Measurements from ENCODE around the gene GDPD2.
"Not testable (repeated sequence)": the region's sequence is repeated elsewhere in the genome, so short reads cannot be mapped to it uniquely, and the experiment has no call there.

Gene GDPD2, protein sequence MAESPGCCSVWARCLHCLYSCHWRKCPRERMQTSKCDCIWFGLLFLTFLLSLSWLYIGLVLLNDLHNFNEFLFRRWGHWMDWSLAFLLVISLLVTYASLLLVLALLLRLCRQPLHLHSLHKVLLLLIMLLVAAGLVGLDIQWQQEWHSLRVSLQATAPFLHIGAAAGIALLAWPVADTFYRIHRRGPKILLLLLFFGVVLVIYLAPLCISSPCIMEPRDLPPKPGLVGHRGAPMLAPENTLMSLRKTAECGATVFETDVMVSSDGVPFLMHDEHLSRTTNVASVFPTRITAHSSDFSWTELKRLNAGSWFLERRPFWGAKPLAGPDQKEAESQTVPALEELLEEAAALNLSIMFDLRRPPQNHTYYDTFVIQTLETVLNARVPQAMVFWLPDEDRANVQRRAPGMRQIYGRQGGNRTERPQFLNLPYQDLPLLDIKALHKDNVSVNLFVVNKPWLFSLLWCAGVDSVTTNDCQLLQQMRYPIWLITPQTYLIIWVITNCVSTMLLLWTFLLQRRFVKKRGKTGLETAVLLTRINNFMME
- long read RNA-seq, donor 1: 0 reads
- long read RNA-seq, donor 2: 0 reads
- long read RNA-seq, donor 3: 0 reads
- long read RNA-seq, donor 4: 0 reads
- long read RNA-seq, donor 5: 0 reads
- long read RNA-seq, donor 6: 0 reads
- long read RNA-seq, donor 7: 0 reads
- long read RNA-seq, donor 8: 0 reads

DNA sequence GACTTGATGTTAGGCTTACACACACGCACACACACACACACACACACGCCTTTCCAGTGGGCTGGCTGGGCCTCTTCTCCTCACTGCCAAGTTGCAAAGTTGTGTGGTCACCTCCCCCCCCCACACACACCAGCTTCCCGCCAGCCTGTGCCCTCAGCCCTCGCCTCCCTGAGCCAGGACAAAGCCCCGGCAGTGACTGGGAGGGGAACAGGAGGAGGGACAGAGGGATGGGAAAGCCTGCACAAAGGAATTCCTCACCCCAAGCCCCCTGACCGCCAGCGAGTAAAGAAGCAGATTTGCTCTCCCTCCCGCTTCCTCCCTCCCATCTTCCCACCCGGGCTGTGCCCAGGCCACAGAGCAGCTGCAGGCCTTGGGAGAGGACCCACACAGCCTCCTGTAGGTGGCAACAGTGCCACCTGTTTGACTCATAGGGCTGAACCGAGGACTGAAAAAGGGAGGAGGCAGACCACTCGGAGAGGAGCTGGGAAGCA, at the start of gene GDPD2:
GDPD2 (plus strand) TSS at position 464 of the 491 bp plus-strand sequence. CDS start 1,671 bp downstream, outside the sequence.
- DNase-seq: peak; percentile 51

- DNase-seq: no peak
These were observed 36.9 kb upstream of the GDPD2 start for GRCh38 chrX:70386235-70386634.

GRCh38 chrX:70398899-70399298, 24.2 kb upstream of the GDPD2 start:
- no peak for DNase-seq

DNA sequence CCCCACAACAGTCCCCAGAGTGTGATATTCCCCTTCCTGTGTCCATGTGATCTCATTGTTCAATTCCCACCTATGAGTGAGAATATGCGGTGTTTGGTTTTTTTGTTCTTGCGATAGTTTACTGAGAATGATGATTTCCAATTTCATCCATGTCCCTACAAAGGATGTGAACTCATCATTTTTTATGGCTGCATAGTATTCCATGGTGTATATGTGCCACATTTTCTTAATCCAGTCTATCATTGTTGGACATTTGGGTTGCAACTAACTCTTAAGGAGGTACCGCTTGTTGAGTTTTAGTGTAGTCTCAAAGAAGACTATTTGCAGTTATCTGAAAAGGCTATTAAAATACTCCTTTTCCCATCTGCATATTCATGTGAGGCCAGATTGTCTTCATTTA, 22.9 kb upstream of the GDPD2 start:
- DNase-seq: not testable (repeated sequence)

GRCh38 chrX:70402721-70403120, 20.4 kb upstream of the GDPD2 start:
- no peak for DNase-seq

- no peak for DNase-seq
These were observed 18.1 kb upstream of the GDPD2 start for GRCh38 chrX:70405003-70405402.

DNA sequence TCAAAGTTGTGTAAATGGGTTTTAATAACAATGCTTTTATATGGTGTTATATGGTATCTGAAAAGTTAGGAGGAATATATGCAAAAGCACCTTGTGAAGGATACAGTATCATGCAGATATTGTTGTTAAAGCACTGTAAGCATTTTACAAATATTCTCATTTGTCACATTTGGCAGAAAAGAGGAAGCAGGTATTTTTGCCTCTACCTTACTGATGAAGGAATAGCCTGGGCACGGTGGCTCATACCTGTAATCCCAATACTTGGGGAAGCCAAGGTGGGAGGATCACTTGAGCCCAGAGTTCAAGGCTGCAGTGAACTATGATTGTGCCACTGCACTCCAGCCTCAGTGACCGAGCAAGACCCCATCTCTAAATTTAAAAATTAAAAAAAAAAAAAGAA, 12.2 kb upstream of the GDPD2 start:
- no peak for DNase-seq

GRCh38 chrX:70411475-70411874, 11.6 kb upstream of the GDPD2 start:
- DNase-seq: no peak

DNA sequence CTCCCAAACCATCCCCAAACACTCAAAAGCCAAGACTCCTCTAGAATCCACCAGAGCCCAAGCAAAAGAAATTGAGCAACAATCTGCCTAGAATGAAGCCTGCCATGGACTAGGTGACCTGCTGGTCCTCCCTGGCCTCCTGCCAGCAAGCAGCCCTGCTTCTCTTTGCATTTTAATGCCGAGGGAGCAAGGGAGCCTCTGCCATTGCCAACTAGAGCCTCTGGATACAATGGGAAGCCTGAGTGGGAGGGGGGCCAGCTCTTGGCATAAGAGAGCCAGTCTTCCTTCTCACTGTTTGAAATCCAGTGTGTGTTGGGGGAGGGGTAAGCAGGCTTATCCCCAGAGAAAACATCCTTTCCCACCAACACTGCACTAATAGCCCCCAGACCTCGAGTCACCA, 1.5 kb upstream of the GDPD2 start:
- no peak for DNase-seq

- no peak for DNase-seq
These were observed 992 bp downstream of the GDPD2 start for GRCh38 chrX:70423936-70424675.

- DNase-seq: no peak
These were observed 1.7 kb downstream of the GDPD2 start for GRCh38 chrX:70424801-70425200.

- no peak for DNase-seq
These were observed 3.5 kb downstream of the GDPD2 start for GRCh38 chrX:70426286-70427278.

- DNase-seq: no peak
These were observed 4.3 kb downstream of the GDPD2 start for GRCh38 chrX:70427365-70427764.

- no peak for DNase-seq
These were observed 6.6 kb downstream of the GDPD2 start for GRCh38 chrX:70429759-70430158.

GRCh38 chrX:70432936-70433847, 10.1 kb downstream of the GDPD2 start:
- no peak for DNase-seq

GRCh38 chrX:70433848-70434351, 10.8 kb downstream of the GDPD2 start:
- DNase-seq: no peak

GRCh38 chrX:70434352-70434866, 11.3 kb downstream of the GDPD2 start:
- DNase-seq: peak; percentile 75

DNA sequence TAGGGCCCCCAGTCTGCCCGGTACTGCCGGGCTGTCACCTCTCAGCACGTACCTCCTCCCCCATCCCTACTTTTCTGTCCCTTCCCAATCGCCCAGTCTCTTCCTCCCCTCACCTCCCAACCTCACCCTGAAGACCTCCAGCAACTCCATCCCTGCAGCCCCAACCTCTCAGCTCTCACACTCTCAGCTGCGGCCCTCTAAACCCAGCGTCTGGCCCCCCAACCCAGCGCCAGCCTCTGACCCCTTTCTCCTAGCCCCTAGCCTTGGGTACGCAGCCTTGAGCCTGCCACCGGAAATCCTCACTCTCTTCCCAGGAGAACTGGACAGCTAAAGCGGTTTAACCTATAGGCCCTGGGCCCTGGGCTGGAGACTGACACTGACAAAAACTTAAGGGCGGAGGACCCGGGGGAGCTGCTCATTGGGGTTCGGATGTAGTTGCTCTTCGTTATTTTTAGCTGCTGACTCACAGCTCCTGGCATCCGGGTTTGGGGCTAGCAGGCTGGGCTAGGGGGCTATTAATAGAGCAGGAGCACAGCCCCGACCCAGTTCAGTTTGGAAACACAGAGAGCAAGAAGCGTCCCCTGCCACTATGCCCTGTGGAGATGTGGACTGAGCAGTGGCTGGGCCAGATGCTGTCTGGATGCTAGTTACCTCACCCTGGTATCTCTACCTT, 11.9 kb downstream of the GDPD2 start:
- DNase-seq: no peak

- no peak for DNase-seq
These were observed 13.2 kb downstream of the GDPD2 start for GRCh38 chrX:70436343-70436742.
